PC-9 (cell line): ENCODE data around the gene PAQR4.

Source experiments
- EZH2 ChIP-seq: fragments of 200-600 bp; sonication (generic); IDR thresholded peaks from 2 replicates; pipeline ENCODE4 v1.8.0; 2017; ENCODE audit warnings: antibody characterized with exemption, low read depth
- TF ChIP-seq, protein P1 (sequence below): fragments of 200-600 bp; sonication (generic); conservative IDR thresholded peaks from 2 replicates; pipeline ENCODE4 v1.6.1; 2017; ENCODE audit warnings: mixed run types, antibody characterized with exemption, mild to moderate bottlenecking, moderate library complexity

DNA sequence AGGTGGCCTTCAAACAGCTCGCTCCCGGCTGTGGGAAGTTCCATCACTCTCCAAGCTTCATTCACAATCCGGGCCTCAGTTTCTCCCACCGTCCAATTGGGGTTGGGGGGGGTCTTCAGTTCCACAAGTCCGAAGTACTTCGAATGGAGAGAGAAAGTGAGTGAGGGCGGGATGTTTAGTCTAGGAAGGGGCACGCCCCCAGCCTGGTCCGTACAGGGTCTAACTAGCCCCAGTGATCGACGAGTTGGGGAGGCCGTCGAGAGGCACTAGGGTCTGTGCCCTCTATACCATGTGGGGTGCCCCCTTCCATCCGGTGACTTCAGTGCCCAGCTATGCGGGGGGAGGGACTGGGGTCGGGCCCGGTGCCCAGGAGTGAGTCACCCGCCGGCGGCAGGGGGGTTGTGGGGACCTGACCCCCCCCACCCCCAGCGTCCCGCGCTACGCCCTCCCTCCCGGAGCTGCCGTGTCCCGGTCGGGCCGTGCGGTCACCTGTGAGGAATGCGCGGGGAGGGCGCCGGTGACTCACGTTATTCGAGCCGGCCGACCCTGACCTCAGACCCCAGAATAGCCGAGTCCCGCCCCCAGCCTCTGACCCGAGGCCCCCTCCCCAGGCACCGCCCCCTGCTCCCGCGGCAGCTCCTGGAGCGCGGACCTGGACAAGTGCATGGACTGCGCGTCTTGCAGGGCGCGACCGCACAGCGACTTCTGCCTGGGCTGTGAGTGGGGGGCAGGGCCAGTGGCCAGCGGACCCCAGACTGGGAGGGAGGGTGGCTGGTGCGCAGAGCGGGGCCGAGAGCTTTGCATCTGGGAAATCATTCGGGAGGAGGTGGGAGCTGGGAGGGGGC lies 51.7 kb downstream of the PAQR4 start:
- no peak for TF ChIP-seq EZH2
- TF ChIP-seq, protein P1, sequence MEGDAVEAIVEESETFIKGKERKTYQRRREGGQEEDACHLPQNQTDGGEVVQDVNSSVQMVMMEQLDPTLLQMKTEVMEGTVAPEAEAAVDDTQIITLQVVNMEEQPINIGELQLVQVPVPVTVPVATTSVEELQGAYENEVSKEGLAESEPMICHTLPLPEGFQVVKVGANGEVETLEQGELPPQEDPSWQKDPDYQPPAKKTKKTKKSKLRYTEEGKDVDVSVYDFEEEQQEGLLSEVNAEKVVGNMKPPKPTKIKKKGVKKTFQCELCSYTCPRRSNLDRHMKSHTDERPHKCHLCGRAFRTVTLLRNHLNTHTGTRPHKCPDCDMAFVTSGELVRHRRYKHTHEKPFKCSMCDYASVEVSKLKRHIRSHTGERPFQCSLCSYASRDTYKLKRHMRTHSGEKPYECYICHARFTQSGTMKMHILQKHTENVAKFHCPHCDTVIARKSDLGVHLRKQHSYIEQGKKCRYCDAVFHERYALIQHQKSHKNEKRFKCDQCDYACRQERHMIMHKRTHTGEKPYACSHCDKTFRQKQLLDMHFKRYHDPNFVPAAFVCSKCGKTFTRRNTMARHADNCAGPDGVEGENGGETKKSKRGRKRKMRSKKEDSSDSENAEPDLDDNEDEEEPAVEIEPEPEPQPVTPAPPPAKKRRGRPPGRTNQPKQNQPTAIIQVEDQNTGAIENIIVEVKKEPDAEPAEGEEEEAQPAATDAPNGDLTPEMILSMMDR, result no peak
